UCSD-AML1 (cell line): Measurements from ENCODE around the gene SYS1.

Source experiments
- DNase-seq: peaks from one replicate; lab custom pipeline; 2025; ENCODE audit not compliant: unreplicated experiment; lab: John Stamatoyannopoulos, UW

The SYS1 gene

DNA sequence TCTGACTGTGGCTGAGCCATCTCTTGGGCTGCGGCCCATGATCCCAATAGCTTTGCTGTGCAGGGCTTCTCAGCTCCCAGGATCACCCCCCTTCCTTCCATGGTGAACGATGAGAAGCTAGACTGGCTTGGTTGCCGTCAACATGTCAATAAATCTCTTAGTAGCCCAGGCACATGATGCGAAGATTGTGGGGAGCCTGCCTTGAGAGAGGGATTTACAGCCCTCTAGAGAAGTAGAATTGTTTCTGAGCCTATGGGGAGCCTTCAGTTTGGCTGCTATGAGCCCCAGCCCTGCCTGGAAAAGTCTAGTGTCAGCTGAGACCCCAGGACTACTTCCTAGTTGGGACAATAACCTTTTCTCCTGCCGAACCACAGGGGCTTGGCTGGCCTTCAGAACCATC is 49.7 kb downstream of the SYS1 start:
- DNase-seq, result no peak

GRCh38 chr20:45413479-45413878 is 50.5 kb downstream of the SYS1 start:
- DNase-seq, result no peak

GRCh38 chr20:45415822-45416637 is 53.1 kb downstream of the SYS1 start, which contains the start of gene PIGT:
PIGT (plus strand) TSS chr20:45416141; CDS start chr20:45416157, 16 bp downstream.
- peak; percentile 87 for DNase-seq

DNA sequence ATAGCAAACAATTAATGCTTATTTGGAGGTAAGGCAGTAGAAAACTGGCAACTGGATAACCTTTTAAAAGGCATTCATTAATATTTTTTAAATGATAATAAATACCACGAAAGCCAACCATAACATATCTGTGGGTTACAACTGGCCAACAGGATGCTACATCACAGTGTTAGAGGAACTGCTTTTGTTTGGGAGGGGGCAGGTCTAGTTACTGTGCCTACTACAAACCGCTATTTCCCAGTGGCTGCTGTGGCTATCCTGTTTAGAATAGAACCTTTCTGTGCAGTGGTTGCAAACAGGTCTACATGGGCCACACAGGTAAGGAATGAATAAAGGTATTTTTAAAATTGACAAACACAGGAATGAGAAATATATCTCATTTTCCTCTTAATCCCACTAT is 54.0 kb downstream of the SYS1 start:
- DNase-seq, result no peak
